H1 (cell line): ENCODE measurements around the gene LPCAT3. TPM values are rescaled to one million over a fixed set of nuclear protein-coding genes. Genes with fewer than 3 reads are reported as not detected.

Experiments used
- CTCF ChIA-PET: fragments of 300-600 bp; sonication (Branson Sonifier 250); formaldehyde crosslinking; loops from one replicate; lab custom pipeline; 2021; ENCODE audit not compliant: partially characterized antibody; lab: Charles Lee
- POLR2A ChIA-PET: fragments of 300-600 bp; sonication (Branson Sonifier 250); formaldehyde crosslinking; loops from one replicate; lab custom pipeline; 2021; ENCODE audit warnings: inconsistent platforms; ENCODE audit not compliant: partially characterized antibody; lab: Charles Lee
- DNase-seq, 2 experiments: peaks; one replicate each; pipeline versions ENCODE4 v3.0.0 to v3.0.0-alpha.2; 2010 to 2022; ENCODE audit warnings: low spot score in 2 of 2, low read depth in 1 of 2, mixed read lengths in 1 of 2
- FAIRE-seq: peaks from 2 replicates; lab custom pipeline; 2011; peaks lifted over from hg19 to GRCh38; lab: Jason Lieb, UNC
- H2AFZ ChIP-seq: 2 replicates; pipeline ENCODE4 v1.8.1; 2012; ENCODE audit warnings: low read length, inconsistent platforms
- H2AK5ac ChIP-seq: 2 replicates; pipeline ENCODE4 v1.6.1; 2013; ENCODE audit warnings: low read depth, low read length
- H2BK120ac ChIP-seq: replicated peaks from 2 replicates; pipeline ENCODE3; 2013; ENCODE audit warnings: low read depth, low read length, inconsistent platforms
- H2BK12ac ChIP-seq: 2 replicates; pipeline ENCODE4 v1.6.1; 2013; ENCODE audit warnings: low read depth, low read length
- H2BK15ac ChIP-seq: 2 replicates; pipeline ENCODE4 v1.6.1; 2013; ENCODE audit warnings: low read length
- H2BK20ac ChIP-seq: 2 replicates; pipeline ENCODE4 v1.6.1; 2013; ENCODE audit warnings: low read length
- H2BK5ac ChIP-seq: 2 replicates; pipeline ENCODE4 v1.6.1; 2013; ENCODE audit warnings: low read depth, low read length
- H3K14ac ChIP-seq: 2 replicates; pipeline ENCODE4 v1.6.1; 2013; ENCODE audit warnings: inconsistent platforms; ENCODE audit not compliant: insufficient read length
- H3K18ac ChIP-seq: 2 replicates; pipeline ENCODE4 v1.6.1; 2013; ENCODE audit warnings: low read length; ENCODE audit errors: extremely low read depth
- H3K23ac ChIP-seq: 2 replicates; pipeline ENCODE4 v1.6.1; 2013; ENCODE audit warnings: inconsistent platforms; ENCODE audit not compliant: insufficient read length
- H3K23me2 ChIP-seq: 2 replicates; pipeline ENCODE4 v1.6.1; 2013; ENCODE audit warnings: low read depth, low read length
- H3K27ac ChIP-seq: 2 replicates; pipeline ENCODE4 v1.6.1; 2011; ENCODE audit warnings: low read depth, low read length, inconsistent platforms
- H3K27me3 ChIP-seq, 4 experiments: replicated peaks in 1 of 4; 1 replicate in 1 of 4; 2 replicates in 3 of 4; pipeline versions ENCODE4 v1.6.1 to v1.8.1; 2011 to 2013; ENCODE audit warnings: low read length in 3 of 4, mild to moderate bottlenecking in 3 of 4, inconsistent platforms in 2 of 4, mixed read lengths in 2 of 4, moderate library complexity in 1 of 4; ENCODE audit not compliant: control insufficient read depth in 3 of 4, insufficient read depth in 3 of 4; ENCODE audit errors: extremely low read depth in 1 of 4
- H3K36me3 ChIP-seq, 4 experiments: 2 replicates each; pipeline versions ENCODE4 v1.6.1 to v1.8.1; 2011 to 2013; ENCODE audit warnings: mild to moderate bottlenecking in 4 of 4, low read length in 3 of 4, moderate library complexity in 2 of 4, control low read depth in 1 of 4, inconsistent platforms in 1 of 4; ENCODE audit not compliant: insufficient read depth in 4 of 4, control insufficient read depth in 2 of 4
- H3K4ac ChIP-seq: replicated peaks from 2 replicates; pipeline ENCODE3; 2013; ENCODE audit warnings: low read length, low read depth, mixed read lengths, inconsistent platforms; ENCODE audit not compliant: insufficient read length
- H3K4me1 ChIP-seq, 4 experiments: replicated peaks in 1 of 4; 1 replicate in 1 of 4; 2 replicates in 3 of 4; pipeline versions ENCODE4 v1.6.1 to v1.8.1; 2011 to 2013; ENCODE audit warnings: low read length in 3 of 4, inconsistent platforms in 2 of 4, mixed read lengths in 1 of 4; ENCODE audit not compliant: insufficient read depth in 4 of 4, control insufficient read depth in 3 of 4
- H3K4me2 ChIP-seq, 2 experiments: 2 replicates each; pipeline versions ENCODE4 v1.6.1 to v1.8.1; 2011 to 2013; ENCODE audit warnings: low read depth in 2 of 2, low read length in 2 of 2, control low read depth in 1 of 2, inconsistent platforms in 1 of 2, mild to moderate bottlenecking in 1 of 2; ENCODE audit not compliant: insufficient read depth in 1 of 2
- H3K4me3 ChIP-seq, 4 experiments: fragments of 200-600, 300-600 bp in 1 of 4; sonication (generic), shearing (Covaris generic), sonication (Bioruptor Twin) in 1 of 4; 2 replicates each; pipeline versions ENCODE4 v1.5.1 to v1.8.1; 2011 to 2016; ENCODE audit warnings: low read length in 4 of 4, low read depth in 3 of 4, control low read depth in 2 of 4, inconsistent platforms in 2 of 4, mild to moderate bottlenecking in 2 of 4, mixed read lengths in 1 of 4, moderate library complexity in 1 of 4; ENCODE audit not compliant: insufficient read depth in 2 of 4; ENCODE audit errors: extremely low read depth in 1 of 4
- H3K56ac ChIP-seq: replicated peaks from 2 replicates; pipeline ENCODE3; 2013; ENCODE audit warnings: low read depth, mild to moderate bottlenecking, mixed read lengths, low read length, inconsistent platforms; ENCODE audit not compliant: insufficient read length
- H3K79me1 ChIP-seq: 2 replicates; pipeline ENCODE4 v1.6.1; 2013; ENCODE audit warnings: low read depth, low read length, control low read depth
- H3K79me2 ChIP-seq, 2 experiments: 2 replicates each; pipeline versions ENCODE4 v1.6.1 to v1.8.1; 2012 to 2013; ENCODE audit warnings: low read length in 2 of 2, mild to moderate bottlenecking in 2 of 2, inconsistent platforms in 1 of 2; ENCODE audit not compliant: insufficient read depth in 2 of 2, control insufficient read depth in 1 of 2
- H3K9ac ChIP-seq, 4 experiments: replicated peaks in 1 of 4; 1 replicate in 1 of 4; 2 replicates in 3 of 4; pipeline versions ENCODE4 v1.6.1 to v1.8.1; 2011 to 2013; ENCODE audit warnings: low read depth in 3 of 4, low read length in 3 of 4, control low read depth in 2 of 4, mild to moderate bottlenecking in 2 of 4, moderate library complexity in 2 of 4, inconsistent platforms in 1 of 4; ENCODE audit errors: extremely low read depth in 1 of 4
- H3K9me3 ChIP-seq, 2 experiments: 2 replicates each; pipeline versions ENCODE4 v1.6.1 to v1.8.1; 2012 to 2013; ENCODE audit warnings: mild to moderate bottlenecking in 2 of 2, moderate library complexity in 2 of 2, control low read depth in 1 of 2, inconsistent platforms in 1 of 2, low read depth in 1 of 2, low read length in 1 of 2, mixed read lengths in 1 of 2; ENCODE audit not compliant: insufficient read depth in 2 of 2
- H4K20me1 ChIP-seq, 2 experiments: replicated peaks in 1 of 2; 2 replicates each; pipeline versions ENCODE3 to v1.8.1; 2011 to 2013; ENCODE audit warnings: inconsistent platforms in 2 of 2, low read length in 2 of 2, mild to moderate bottlenecking in 1 of 2; ENCODE audit not compliant: insufficient read depth in 2 of 2, control insufficient read depth in 1 of 2
- H4K5ac ChIP-seq: 2 replicates; pipeline ENCODE4 v1.6.1; 2013; ENCODE audit warnings: low read length, low read depth, mixed read lengths, inconsistent platforms; ENCODE audit not compliant: insufficient read length
- H4K8ac ChIP-seq: 2 replicates; pipeline ENCODE4 v1.8.0; 2013; ENCODE audit warnings: mild to moderate bottlenecking, moderate library complexity, low read length, inconsistent platforms; ENCODE audit not compliant: insufficient read depth; ENCODE audit errors: extremely low read depth
- H4K91ac ChIP-seq: replicated peaks from 2 replicates; pipeline ENCODE3; 2013; ENCODE audit warnings: low read length, mixed read lengths, inconsistent platforms; ENCODE audit not compliant: insufficient read length
- GTF2F1 ChIP-seq: IDR thresholded peaks from 2 replicates; pipeline ENCODE4 v1.6.1; 2012; ENCODE audit warnings: low read depth, low read length, improper control_type of control experiment, borderline replicate concordance
- HDAC2 ChIP-seq, 2 experiments: fragments of 300-600 bp in 1 of 2; sonication (generic) in 1 of 2; IDR thresholded peaks; 2 replicates each; pipeline ENCODE4 v1.6.1; 2011 to 2012; ENCODE audit warnings: low read depth in 2 of 2, low read length in 2 of 2, mild to moderate bottlenecking in 2 of 2, moderate library complexity in 2 of 2, borderline replicate concordance in 1 of 2, inconsistent platforms in 1 of 2
- KDM5A ChIP-seq: fragments of 200-600 bp; IDR thresholded peaks from 2 replicates; pipeline ENCODE4 v1.7.1; 2012; ENCODE audit warnings: mild to moderate bottlenecking, low read length, inconsistent platforms, mixed read lengths
- NANOG ChIP-seq: IDR thresholded peaks from 2 replicates; pipeline ENCODE4 v1.6.1; 2011; ENCODE audit warnings: low read length, low read depth, mild to moderate bottlenecking, inconsistent platforms; ENCODE audit not compliant: insufficient read depth, poor library complexity, severe bottlenecking
- POLR2AphosphoS5 ChIP-seq: IDR thresholded peaks from 2 replicates; pipeline ENCODE4 v1.6.1; 2011; ENCODE audit warnings: low read depth, low read length
- RAD21 ChIP-seq, 2 experiments: IDR thresholded peaks in 1 of 2; conservative IDR thresholded peaks in 1 of 2; 2 replicates each; pipeline ENCODE4 v1.6.1; 2011; ENCODE audit warnings: low read depth in 2 of 2, low read length in 2 of 2, improper control_type of control experiment in 1 of 2, inconsistent platforms in 1 of 2, mild to moderate bottlenecking in 1 of 2, moderate library complexity in 1 of 2
- TAF1 ChIP-seq: IDR thresholded peaks from 2 replicates; pipeline ENCODE4 v1.6.1; 2011; ENCODE audit warnings: mild to moderate bottlenecking, low read depth, low read length
- USF2 ChIP-seq: IDR thresholded peaks from 2 replicates; pipeline ENCODE4 v1.6.1; 2011; ENCODE audit warnings: low read length, improper control_type of control experiment
- WGBS, 2 experiments: shearing (Covaris generic) in 1 of 2; methylation state at CpG; one replicate each; pipeline versions ENCODE4 v1.1.6 to v1.1.7; 2013 to 2015; ENCODE audit warnings: low lambda C conversion rate in 2 of 2, mixed read lengths in 2 of 2, inconsistent platforms in 1 of 2, low coverage in 1 of 2, missing lambda C conversion rate in 1 of 2; ENCODE audit not compliant: insufficient replicate concordance in 2 of 2, insufficient coverage in 1 of 2, insufficient read length in 1 of 2; ENCODE audit errors: extremely low coverage in 1 of 2, missing lambda C conversion rate in 1 of 2; 5-methylcytosine and 5-hydroxymethylcytosine counted together
- polyA plus RNA-seq, 7 experiments: library from polyadenylated mRNA; depleted of rRNA in 3 of 7; stranded (reverse) in 5 of 7; unstranded in 2 of 7; fragments of >200 nt in 5 of 7; fragments of 200-250 nt in 2 of 7; gene quantifications; 1 replicate in 5 of 7; 2 replicates in 1 of 7; 4 replicates in 1 of 7; pipeline versions ENCODE4 v1.2.1 to v1.2.3, GENCODE V29; 2011 to 2013; ENCODE audit warnings: missing spikeins in 2 of 7, mixed read lengths in 2 of 7
- total RNA-seq: library from RNA; stranded (reverse); fragmentation: NEBNext Ultra II Directional; extraction: Animal tissue kit (Norgen Biotek cat#: 25700); gene quantifications from 2 replicates; pipeline ENCODE4 v1.2.1, GENCODE V29; 2021

The LPCAT3 gene
- total and polyA plus RNA-seq, 2 of the 8 experiments (the other 6 are each of a cell fraction or from before 2014, with no cell fraction given) = 55.8 to 70.4 TPM

- H2BK120ac ChIP-seq = no peak overlapping the region
- no peak overlapping the region for H3K56ac ChIP-seq
- no peak overlapping the region for H3K4me3 ChIP-seq
- H3K4ac ChIP-seq = no peak overlapping the region
- no peak overlapping the region for H3K23ac ChIP-seq
- no peaks in the 10 kb centered on the region for H4K20me1 ChIP-seq
- H2AK5ac ChIP-seq = 0 out of 2 replicates have a peak overlapping the region, but pooled peaks have one; percentile 39
- TF ChIP-seq RAD21 (IDR thresholded peaks at IDR 0.05 in 1 of 2, conservative IDR thresholded peaks at IDR 0.05 in 1 of 2; ENCODE audit: low read depth in 2 of 2, low read length in 2 of 2) = no peak
- no peak for TF ChIP-seq GTF2F1
- TF ChIP-seq USF2 = no peak
- no peak for TF ChIP-seq KDM5A
- TF ChIP-seq HDAC2 (IDR thresholded peaks at IDR 0.05; ENCODE audit: borderline replicate concordance in 1 of 2, low read depth in 2 of 2, low read length in 2 of 2) = no peak
- TF ChIP-seq TAF1 = no peak
- TF ChIP-seq NANOG = no peak
- TF ChIP-seq POLR2AphosphoS5 = no peak
- H3K23me2 ChIP-seq = no peaks in the 10 kb centered on the region
- no peak overlapping the region for H4K5ac ChIP-seq
- no peaks in the 10 kb centered on the region for H3K36me3 ChIP-seq
- H3K79me1 ChIP-seq = peaks cover 5% of the 10 kb centered on the region; the same call in 1 of the 2 replicates
- no peak overlapping the region for H2AFZ ChIP-seq
- no peak overlapping the region for H3K9ac ChIP-seq
- no peak overlapping the region for H3K4me2 ChIP-seq
- H2BK5ac ChIP-seq = no peak overlapping the region
- CTCF ChIA-PET = interaction anchor here (0.7 to 1.5 kb wide), 6 partner anchors 10 to 102 kb away, joined by 3 to 8 read pairs (median 3); partner anchors contain the start of genes C12orf57 and LPCAT3
- DNase-seq (no peak), FAIRE-seq (no peak)
- no peak overlapping the region for H2BK15ac ChIP-seq
- H3K27me3 ChIP-seq = no peaks in the 10 kb centered on the region
- no peaks in the 10 kb centered on the region for H3K79me2 ChIP-seq
- no peak overlapping the region for H3K18ac ChIP-seq
- H4K8ac ChIP-seq = peak overlapping the region; percentile 28; the same call in 1 of the 2 replicates
- H3K14ac ChIP-seq = no peak overlapping the region
- peaks cover 0 to 14% (median 6%) of the 10 kb centered on the region in 4 experiments; a peak in 4 of 7 replicates for H3K4me1 ChIP-seq
- POLR2A ChIA-PET = interaction anchor here (30.5 to 44.0 kb wide), 2 partner anchors 9 to 14 kb away, joined by 1596 read pairs; partner anchors contain the start of genes ATN1, C12orf57, EMG1 and PHB2
- no peak overlapping the region for H4K91ac ChIP-seq
- no peak overlapping the region for H2BK20ac ChIP-seq
- H2BK12ac ChIP-seq = no peak overlapping the region
- H3K9me3 ChIP-seq = no peaks in the 10 kb centered on the region
- H3K27ac ChIP-seq = 0 out of 2 replicates have a peak overlapping the region, but pooled peaks have one; percentile 1
- 94% methylated on average over 21 of the region's 21 CpGs; no CpG with 5 or more reads in 1 of the 2 experiments for WGBS, 2 experiments
Observed at GRCh38 chr12:6954316-6955107, 63.8 kb downstream of the LPCAT3 start.
